H1 (cell line): ENCODE data around the gene KRTAP4-12.
"Not testable (repeated sequence)": the region's sequence is repeated elsewhere in the genome, so short reads cannot be mapped to it uniquely, and the experiment has no call there.

ENCODE experiments used
- ASH2L ChIP-seq: fragments of 200-600, 300-600 bp; sonication (generic); IDR thresholded peaks from one replicate; pipeline ENCODE4 v1.7.1; 2017; ENCODE audit warnings: low read length
- ATF2 ChIP-seq: IDR thresholded peaks from 2 replicates; pipeline ENCODE4 v1.6.1; 2012; ENCODE audit warnings: low read length, inconsistent platforms
- CTCF ChIP-seq, 3 experiments: IDR thresholded peaks; 1 replicate in 2 of 3; 2 replicates in 1 of 3; pipeline versions ENCODE4 v1.5.1 to v1.6.1; 2011; ENCODE audit warnings: low read length in 3 of 3, mild to moderate bottlenecking in 3 of 3, inconsistent platforms in 2 of 3, low read depth in 1 of 3, moderate library complexity in 1 of 3; ENCODE audit not compliant: insufficient read depth in 1 of 3; ENCODE audit errors: control extremely low read depth in 1 of 3
- EZH2 ChIP-seq: fragments of 200-600 bp; sonication (generic); IDR thresholded peaks from 2 replicates; pipeline ENCODE4 v1.7.1; 2012; ENCODE audit warnings: low read depth, mild to moderate bottlenecking, moderate library complexity, low read length, inconsistent platforms; ENCODE audit not compliant: severe bottlenecking
- HDAC2 ChIP-seq, 2 experiments: fragments of 300-600 bp in 1 of 2; sonication (generic) in 1 of 2; IDR thresholded peaks; 2 replicates each; pipeline ENCODE4 v1.6.1; 2011 to 2012; ENCODE audit warnings: low read depth in 2 of 2, low read length in 2 of 2, mild to moderate bottlenecking in 2 of 2, moderate library complexity in 2 of 2, borderline replicate concordance in 1 of 2, inconsistent platforms in 1 of 2
- RAD21 ChIP-seq, 2 experiments: IDR thresholded peaks in 1 of 2; conservative IDR thresholded peaks in 1 of 2; 2 replicates each; pipeline ENCODE4 v1.6.1; 2011; ENCODE audit warnings: low read depth in 2 of 2, low read length in 2 of 2, improper control_type of control experiment in 1 of 2, inconsistent platforms in 1 of 2, mild to moderate bottlenecking in 1 of 2, moderate library complexity in 1 of 2
- RXRA ChIP-seq: IDR thresholded peaks from 2 replicates; pipeline ENCODE4 v1.6.1; 2011; ENCODE audit warnings: low read depth, mild to moderate bottlenecking, low read length, moderate library complexity; ENCODE audit not compliant: insufficient read depth
- TBP ChIP-seq: IDR thresholded peaks from 2 replicates; pipeline ENCODE4 v1.6.1; 2011; ENCODE audit warnings: low read depth, low read length, improper control_type of control experiment
- USF2 ChIP-seq: IDR thresholded peaks from 2 replicates; pipeline ENCODE4 v1.6.1; 2011; ENCODE audit warnings: low read length, improper control_type of control experiment

GRCh38 chr17:41099682-41100480 lies 24.1 kb downstream of the KRTAP4-12 start:
- not testable (repeated sequence) for TF ChIP-seq ASH2L; USF2; CTCF (IDR thresholded peaks at IDR 0.05; ENCODE audit: control extremely low read depth in 1 of 3, insufficient read depth in 1 of 3, low read depth in 1 of 3, low read length in 3 of 3); TBP; RXRA; HDAC2 (IDR thresholded peaks at IDR 0.05; ENCODE audit: borderline replicate concordance in 1 of 2, low read depth in 2 of 2, low read length in 2 of 2); ATF2; RAD21 (IDR thresholded peaks at IDR 0.05 in 1 of 2, conservative IDR thresholded peaks at IDR 0.05 in 1 of 2; ENCODE audit: low read depth in 2 of 2, low read length in 2 of 2); EZH2
